HG02571 (cell line): ENCODE measurements around the gene RABGAP1L.
"Not testable (repeated sequence)": the region's sequence is repeated elsewhere in the genome, so short reads cannot be mapped to it uniquely, and the experiment has no call there.

ENCODE experiments used
- ATAC-seq: cut with Tn5 transposase; IDR thresholded peaks from one replicate; pipeline ENCODE4 v1.9.1; 2021; ENCODE audit warnings: mild to moderate bottlenecking, moderate library complexity; ENCODE audit not compliant: unreplicated experiment

The RABGAP1L gene

DNA sequence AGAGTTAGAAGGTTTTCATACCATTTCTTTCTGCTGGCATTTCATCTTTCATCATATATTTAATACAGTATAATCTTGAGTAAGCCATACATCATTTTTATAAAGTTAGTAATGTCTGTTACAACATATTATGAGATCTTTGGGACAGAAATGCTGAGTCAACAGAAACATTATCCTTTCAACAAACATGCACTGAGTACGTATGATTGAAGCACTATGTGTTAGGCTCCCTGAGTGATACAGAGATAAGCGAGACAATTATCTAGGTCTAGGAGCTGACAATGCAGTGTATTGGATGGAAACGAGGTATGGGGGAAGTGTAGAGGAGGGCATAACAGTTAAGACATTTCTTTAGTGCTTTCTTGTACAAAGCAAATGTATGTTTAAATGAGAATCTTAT is 268.7 kb downstream of the RABGAP1L start:
- ATAC-seq = no peak

DNA sequence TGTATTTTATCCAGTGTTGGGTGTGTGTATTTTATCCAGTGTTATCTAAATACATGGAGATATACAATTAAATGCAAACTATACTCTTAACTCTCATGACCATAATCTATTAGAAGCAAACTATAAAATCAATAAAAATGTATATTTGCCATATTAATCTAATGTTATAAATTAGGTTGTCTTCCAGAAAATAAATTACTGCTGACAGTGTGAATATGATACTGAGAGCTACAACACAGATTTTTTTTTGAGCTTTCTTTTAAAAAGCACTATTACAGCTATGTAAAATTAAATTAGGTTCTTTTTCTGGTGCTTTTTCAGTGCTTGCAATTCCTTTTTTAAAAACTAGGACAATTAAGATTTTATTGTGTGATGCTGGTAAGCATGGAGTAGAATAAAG is 269.4 kb downstream of the RABGAP1L start:
- no peak for ATAC-seq

DNA sequence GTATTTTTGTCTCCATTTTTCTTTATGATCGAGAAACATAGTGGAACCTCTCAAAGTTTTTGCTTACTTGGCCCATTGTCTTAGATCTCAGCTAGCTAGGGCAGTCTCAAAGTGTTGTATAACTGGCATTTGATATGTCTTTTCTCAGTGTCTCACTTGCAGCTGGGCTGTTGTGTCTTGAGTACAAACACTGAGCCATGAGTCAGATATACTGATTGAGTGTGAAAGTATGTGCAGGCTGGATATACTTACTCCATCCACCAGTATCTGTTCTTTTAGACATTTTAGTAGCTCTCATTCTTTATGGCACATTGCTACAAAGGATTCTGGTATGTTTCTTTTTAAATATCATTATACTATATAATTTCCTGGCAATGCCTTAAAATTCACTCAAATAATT is 274.1 kb downstream of the RABGAP1L start:
- no peak for ATAC-seq

GRCh38 chr1:174445351-174445750 is 286.0 kb downstream of the RABGAP1L start:
- no peak for ATAC-seq

GRCh38 chr1:174445817-174446216 is 286.5 kb downstream of the RABGAP1L start:
- ATAC-seq = no peak

GRCh38 chr1:174447866-174448530 is 288.7 kb downstream of the RABGAP1L start, which contains the start of gene GPR52:
Gene GPR52, plus strand, starts transcription at chr1:174447964. Its CDS starts 148 bp downstream, at chr1:174448112.
- ATAC-seq = no peak

DNA sequence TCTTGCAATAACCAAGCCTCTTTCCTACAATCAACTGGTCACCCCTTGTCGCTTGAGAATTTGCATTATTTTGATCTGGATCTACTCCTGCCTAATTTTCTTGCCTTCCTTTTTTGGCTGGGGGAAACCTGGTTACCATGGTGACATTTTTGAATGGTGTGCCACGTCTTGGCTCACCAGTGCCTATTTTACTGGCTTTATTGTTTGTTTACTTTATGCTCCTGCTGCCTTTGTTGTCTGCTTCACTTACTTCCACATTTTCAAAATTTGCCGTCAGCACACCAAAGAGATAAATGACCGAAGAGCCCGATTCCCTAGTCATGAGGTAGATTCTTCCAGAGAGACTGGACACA is 289.2 kb downstream of the RABGAP1L start:
- no peak for ATAC-seq

DNA sequence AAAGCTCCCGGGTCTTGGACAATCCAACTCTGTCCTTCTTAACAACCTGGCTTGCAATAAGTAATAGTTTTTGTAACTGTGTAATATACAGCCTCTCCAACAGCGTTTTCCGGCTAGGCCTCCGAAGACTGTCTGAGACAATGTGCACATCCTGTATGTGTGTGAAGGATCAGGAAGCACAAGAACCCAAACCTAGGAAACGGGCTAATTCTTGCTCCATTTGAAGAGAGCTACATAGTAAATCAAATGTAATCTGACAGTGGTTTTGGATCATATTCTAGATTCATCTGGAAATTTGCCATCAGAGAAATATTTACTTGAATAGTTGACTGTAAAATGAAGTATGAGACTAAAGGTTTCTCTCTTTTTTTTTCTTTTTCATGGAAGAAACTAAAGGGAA is 289.7 kb downstream of the RABGAP1L start:
- no peak for ATAC-seq

DNA sequence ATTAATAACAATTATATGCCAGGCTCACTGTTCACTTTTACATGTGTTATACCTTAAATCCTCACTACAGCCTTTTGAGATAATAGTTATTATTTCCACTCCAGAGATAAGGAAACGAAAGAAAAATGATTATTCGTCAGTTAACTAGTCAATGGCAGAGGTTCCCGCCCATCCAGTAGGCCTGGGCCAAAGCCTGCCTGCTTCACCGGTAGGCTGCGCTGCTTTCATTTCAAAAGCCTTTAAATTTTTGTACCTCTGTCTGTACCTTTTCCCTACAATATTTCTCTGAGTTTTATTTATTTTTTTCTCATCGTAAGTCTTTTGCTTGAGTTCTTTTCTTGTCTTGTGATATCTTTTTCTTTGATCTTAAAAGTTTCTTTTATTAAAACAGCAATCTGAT is 292.1 kb downstream of the RABGAP1L start:
- no peak for ATAC-seq

DNA sequence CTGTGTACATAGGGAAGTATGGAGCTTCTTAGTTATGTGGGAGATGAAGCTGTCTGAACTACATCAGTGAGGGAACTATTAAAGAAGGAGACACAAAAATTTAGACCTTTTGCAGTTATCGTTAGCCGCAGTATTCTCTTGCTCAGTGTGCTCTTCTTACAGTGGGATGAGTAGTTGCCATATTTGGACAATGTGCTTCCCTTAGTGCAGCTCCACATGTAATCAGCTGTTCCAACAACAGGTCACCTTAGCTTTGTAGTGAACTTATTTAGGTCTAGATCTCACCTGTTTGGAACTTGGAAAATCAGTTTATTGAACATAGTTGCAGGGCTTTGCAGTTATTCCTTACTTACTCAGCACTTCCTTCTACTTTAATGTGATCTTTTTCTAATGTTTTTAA is 306.5 kb downstream of the RABGAP1L start:
- no peak for ATAC-seq

DNA sequence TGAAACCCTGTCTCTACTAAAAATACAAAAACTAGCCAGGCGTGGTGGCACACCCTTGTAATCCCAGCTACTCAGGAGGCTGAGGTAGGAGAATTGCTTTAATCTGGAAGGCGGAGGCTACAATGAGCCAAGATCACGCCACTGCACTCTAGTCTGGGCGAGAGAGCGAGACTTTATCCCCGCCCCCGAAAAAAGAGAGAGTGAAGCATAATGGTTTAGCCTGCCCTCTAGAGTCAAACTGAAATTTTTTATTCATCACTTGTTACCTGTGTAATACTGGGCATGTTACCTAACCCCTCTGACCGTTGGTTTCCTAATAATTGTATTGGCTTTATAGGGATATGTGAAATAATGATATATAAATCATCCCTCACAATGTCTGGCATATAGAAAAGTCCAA is 307.3 kb downstream of the RABGAP1L start:
- no peak for ATAC-seq

- ATAC-seq = no peak
These were observed 309.7 kb downstream of the RABGAP1L start for GRCh38 chr1:174469052-174469451.

GRCh38 chr1:174469687-174470086 is 310.4 kb downstream of the RABGAP1L start:
- ATAC-seq = no peak

- ATAC-seq = no peak
These were observed 320.0 kb downstream of the RABGAP1L start for GRCh38 chr1:174479281-174479680.

- ATAC-seq = no peak
These were observed 321.0 kb downstream of the RABGAP1L start for GRCh38 chr1:174480324-174480723.

DNA sequence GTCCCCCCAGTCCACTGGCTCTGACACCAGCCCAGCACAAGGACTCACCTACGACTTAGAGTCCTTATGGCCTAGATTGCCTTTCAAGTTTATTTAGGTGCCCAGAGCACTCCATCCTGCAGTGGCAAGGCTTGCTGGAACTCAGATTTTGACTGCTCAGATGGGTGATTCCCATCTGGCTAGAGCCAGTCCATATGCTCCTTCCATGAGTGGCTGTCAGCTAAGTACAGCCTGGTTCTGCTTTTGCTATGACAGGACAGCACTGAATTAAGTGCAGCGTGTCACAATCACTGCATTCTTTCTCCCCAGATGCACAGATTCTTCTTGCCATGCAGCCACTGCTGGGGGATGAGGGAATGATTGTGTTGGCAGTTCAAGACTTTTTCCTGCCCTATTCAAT is 332.3 kb downstream of the RABGAP1L start:
- ATAC-seq = no peak

- no peak for ATAC-seq
These were observed 338.2 kb downstream of the RABGAP1L start for GRCh38 chr1:174497478-174497877.

DNA sequence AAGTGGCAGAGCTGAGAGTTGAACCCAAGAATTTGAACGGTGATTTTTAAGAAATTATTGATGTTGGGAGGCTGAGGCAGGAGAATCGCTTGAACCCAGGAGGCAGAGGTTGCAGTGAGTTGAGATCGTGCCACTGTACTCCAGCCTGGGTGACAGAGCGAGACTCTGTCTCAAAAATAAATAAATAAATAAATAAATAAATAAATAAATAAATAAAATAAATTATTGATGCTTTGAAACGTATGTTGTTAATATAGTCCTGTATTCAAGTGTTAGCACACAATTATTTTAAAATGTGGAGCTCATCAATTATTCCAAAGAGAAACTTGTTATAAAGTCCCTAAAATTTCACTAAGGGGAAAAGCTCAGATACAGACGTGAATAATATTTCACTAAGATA is 357.4 kb downstream of the RABGAP1L start:
- not testable (repeated sequence) for ATAC-seq

- ATAC-seq = no peak
These were observed 360.5 kb downstream of the RABGAP1L start for GRCh38 chr1:174519844-174520243.

DNA sequence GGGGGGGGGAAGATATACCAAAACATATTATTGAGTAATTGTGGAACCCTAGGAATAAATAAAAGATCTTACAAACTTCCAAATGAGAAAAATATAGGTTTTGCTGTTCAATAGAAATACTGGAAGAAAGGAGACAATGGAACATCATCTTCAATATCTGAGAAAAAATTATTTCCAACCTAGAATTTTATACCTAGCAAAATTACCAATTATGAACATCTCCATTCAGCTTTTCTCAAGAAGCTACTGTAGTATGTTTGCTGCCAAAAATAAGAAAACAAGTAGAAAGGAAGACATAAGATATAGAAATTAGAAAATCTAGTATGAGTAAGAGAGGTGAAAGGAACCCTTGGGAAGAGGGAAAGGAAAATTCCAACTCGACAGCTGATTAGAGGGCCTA is 372.4 kb downstream of the RABGAP1L start:
- no peak for ATAC-seq

DNA sequence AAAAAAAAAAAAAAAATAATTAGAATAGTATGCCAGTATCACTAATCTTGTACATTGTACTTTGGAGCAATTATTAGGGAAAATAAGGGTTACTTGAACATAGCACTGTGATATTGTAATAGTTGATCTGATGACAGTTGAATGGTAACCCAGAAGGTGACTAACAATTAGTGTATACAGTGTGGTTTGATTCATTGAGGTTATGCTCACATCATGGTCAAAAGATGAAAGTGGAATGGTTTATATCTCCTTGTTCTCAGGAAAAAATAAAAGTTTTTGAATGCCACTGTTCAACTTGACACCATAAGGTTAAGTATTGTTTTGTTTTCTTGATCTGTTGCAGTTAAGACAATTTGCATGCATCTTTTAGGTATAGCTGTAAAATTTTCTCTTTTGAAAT is 375.5 kb downstream of the RABGAP1L start:
- ATAC-seq = no peak

GRCh38 chr1:174535207-174535606 is 375.9 kb downstream of the RABGAP1L start:
- no peak for ATAC-seq

DNA sequence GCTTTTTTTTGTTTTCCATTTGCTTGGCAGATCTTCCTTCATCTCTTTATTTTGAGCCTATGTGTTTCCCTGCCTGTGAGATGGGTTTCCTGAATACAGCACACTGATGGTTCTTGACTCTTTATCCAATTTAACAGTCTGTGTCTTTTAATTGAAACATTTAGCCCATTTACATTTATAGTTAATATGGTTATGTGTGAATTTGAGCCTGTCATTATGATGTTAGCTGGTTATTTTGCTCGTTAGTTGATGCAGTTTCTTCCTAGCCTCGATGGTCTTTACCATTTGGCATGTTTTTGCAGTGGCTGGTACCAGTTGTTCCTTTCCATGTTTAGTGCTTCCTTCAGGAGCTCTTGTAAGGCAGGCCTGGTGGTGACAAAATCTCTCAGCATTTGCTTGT is 384.1 kb downstream of the RABGAP1L start:
- ATAC-seq = not testable (repeated sequence)
